ENCODE measurements around the gene HPSE2.

DNA sequence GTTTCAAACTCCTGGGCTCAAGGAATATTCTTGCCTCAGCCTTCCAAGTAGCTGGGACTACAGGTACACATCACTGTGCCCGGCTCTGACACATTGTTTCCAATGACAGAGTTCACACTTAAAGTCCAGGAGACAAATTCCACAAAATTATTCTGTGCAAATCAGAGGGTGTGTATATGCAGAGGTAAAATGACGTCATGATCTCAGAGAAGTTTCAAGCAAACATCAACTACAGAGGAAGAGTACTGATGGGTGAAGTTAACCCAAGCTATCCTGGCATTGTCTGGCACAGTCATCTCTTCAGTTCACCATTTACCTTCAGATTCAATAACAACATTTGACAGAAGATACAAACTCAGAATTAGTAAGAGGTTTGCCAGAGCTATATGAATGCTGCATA is 388.9 kb downstream of the HPSE2 start:
- TF ChIP-seq CEBPB (IDR thresholded peaks at IDR 0.05) = no peak
- TF ChIP-seq, protein P1, sequence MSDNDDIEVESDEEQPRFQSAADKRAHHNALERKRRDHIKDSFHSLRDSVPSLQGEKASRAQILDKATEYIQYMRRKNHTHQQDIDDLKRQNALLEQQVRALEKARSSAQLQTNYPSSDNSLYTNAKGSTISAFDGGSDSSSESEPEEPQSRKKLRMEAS (IDR thresholded peaks at IDR 0.05) = no peak
- no peak for TF ChIP-seq TEAD4 (IDR thresholded peaks at IDR 0.05)
- no peak for TF ChIP-seq TAF1 (IDR thresholded peaks at IDR 0.05; ENCODE audit: low read depth)
- no peak for TF ChIP-seq CREB1 (IDR thresholded peaks at IDR 0.05; ENCODE audit: low read depth)
